Measurements from ENCODE around the gene MYL3.

DNA sequence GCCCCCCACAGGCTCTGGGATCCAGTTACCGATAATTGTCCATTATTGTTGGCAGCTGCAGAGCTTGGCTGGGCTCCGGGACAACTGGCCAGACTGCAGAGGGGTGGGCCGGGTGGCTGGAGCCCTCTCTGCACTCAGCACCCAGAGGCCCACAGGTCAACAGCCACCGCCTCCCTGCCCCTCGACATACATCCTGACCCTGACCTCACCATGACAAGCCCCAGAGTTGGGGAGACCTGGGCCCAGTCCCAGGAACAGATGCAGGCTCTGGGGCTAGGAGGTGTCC lies 36.7 kb upstream of the MYL3 start:
- TF ChIP-seq, protein P1, sequence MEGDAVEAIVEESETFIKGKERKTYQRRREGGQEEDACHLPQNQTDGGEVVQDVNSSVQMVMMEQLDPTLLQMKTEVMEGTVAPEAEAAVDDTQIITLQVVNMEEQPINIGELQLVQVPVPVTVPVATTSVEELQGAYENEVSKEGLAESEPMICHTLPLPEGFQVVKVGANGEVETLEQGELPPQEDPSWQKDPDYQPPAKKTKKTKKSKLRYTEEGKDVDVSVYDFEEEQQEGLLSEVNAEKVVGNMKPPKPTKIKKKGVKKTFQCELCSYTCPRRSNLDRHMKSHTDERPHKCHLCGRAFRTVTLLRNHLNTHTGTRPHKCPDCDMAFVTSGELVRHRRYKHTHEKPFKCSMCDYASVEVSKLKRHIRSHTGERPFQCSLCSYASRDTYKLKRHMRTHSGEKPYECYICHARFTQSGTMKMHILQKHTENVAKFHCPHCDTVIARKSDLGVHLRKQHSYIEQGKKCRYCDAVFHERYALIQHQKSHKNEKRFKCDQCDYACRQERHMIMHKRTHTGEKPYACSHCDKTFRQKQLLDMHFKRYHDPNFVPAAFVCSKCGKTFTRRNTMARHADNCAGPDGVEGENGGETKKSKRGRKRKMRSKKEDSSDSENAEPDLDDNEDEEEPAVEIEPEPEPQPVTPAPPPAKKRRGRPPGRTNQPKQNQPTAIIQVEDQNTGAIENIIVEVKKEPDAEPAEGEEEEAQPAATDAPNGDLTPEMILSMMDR (IDR thresholded peaks at IDR 0.05; ENCODE audit: low read length) = no peak
- no peak for TF ChIP-seq EZH2 (optimal IDR thresholded peaks at IDR 0.05; ENCODE audit: low read depth, low read length)
